NCI-H345 treated with DMSO at 0.1 percent for 48 hours (cell line): ENCODE results near the gene RBBP8NL.
"Not testable (repeated sequence)": the region's sequence is repeated elsewhere in the genome, so short reads cannot be mapped to it uniquely, and the experiment has no call there.

Experiments used
- DNase-seq: peaks from one replicate; lab custom pipeline; 2025; ENCODE audit not compliant: unreplicated experiment; lab: John Stamatoyannopoulos, UW

Gene RBBP8NL

DNA sequence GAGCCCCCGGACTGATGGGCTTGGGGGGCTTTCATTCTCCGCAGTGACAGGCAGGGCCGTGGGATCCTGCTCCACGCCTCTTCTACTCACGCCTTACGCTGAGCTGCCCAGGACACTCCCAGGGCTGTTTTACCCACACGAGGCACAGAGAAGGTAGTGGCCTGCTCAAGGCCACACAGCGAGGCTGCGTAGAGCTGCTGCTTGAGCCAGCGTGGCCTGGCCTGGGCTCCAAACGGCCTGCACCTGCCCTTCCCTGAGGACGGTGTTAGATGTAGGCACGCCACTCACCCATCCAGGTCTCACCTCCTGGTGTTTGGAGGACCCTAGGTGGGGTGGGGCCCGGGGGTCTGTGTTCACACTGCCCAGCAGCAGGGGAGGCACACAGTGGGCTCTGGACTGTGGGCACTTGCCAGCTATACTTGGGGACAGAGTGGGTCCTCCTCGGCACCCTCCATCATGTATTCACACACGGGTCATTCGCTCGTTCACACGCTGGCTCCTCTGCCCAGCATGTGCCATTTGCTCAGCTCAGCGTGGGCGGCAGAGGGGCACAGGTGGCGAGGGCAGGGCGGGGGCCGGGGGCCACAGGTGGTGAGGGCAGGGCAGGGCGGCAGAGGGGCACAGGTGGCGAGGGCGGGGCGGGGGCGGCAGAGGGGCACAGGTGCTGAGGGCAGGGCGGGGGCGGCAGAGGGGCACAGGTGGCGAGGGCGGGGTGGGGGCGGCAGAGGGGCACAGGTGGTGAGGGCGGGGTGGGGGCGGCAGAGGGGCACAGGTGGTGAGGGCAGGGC is 18.4 kb upstream of the RBBP8NL start:
- DNase-seq, result no peak

- no peak for DNase-seq
Measured at GRCh38 chr20:62444286-62444685, 16.9 kb upstream of the RBBP8NL start.

GRCh38 chr20:62441987-62442539 is 14.7 kb upstream of the RBBP8NL start:
- no peak for DNase-seq

GRCh38 chr20:62439218-62439617 is 11.9 kb upstream of the RBBP8NL start:
- no peak for DNase-seq

DNA sequence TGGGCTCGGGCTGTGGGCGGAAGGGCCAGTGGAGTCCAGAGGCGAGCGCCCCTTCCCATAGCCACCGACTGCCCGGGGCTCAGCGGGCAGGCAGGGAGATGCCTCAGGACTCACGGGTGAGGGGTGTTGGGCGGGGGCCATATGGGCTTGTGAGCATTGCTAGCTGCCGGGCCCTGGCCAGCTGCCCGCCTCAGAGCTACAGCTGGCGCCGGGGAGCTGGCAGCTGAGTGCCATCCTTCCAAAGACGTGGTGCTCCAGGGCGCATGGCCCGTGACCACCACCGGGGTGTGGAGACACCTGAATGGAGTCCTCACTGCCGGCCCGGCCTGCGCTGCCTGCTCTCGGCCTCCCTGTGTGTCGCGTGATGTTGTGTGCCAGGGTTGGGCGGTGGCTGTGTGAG is 10.6 kb upstream of the RBBP8NL start:
- DNase-seq, result peak; percentile 75

GRCh38 chr20:62437496-62437895 is 10.2 kb upstream of the RBBP8NL start:
- DNase-seq, result no peak

GRCh38 chr20:62436692-62437091 is 9.4 kb upstream of the RBBP8NL start:
- DNase-seq, result no peak

- DNase-seq, result no peak
Measured at GRCh38 chr20:62433658-62434497, 6.5 kb upstream of the RBBP8NL start.

- no peak for DNase-seq
Measured at GRCh38 chr20:62430866-62431447, 3.6 kb upstream of the RBBP8NL start.

DNA sequence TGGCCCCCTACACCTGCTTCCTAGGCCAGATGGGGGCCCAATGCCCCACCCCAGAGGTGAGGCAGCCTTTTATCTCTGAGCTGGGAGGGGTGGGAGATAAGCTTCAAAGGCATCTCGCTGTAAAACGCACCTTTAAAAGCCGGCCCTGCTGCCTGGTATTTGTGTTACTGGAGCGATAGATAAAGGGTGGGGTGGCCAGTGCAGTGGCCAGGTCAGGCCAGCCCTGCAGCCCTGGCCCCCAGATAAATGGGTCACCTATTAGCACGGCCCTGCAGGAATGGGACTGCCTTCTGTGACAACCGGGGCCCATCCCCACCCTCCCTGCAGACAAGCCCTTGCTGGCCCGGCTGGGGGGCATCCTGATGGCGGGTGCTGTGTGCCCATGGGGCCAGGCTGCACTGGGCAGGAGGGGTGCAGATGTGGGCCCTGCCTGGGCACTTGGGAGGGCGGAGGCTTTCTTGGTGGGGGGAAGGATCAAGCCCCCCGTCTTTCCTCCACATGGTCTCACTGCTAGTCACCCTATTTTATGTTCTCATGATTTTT is 3.0 kb upstream of the RBBP8NL start:
- no peak for DNase-seq

DNA sequence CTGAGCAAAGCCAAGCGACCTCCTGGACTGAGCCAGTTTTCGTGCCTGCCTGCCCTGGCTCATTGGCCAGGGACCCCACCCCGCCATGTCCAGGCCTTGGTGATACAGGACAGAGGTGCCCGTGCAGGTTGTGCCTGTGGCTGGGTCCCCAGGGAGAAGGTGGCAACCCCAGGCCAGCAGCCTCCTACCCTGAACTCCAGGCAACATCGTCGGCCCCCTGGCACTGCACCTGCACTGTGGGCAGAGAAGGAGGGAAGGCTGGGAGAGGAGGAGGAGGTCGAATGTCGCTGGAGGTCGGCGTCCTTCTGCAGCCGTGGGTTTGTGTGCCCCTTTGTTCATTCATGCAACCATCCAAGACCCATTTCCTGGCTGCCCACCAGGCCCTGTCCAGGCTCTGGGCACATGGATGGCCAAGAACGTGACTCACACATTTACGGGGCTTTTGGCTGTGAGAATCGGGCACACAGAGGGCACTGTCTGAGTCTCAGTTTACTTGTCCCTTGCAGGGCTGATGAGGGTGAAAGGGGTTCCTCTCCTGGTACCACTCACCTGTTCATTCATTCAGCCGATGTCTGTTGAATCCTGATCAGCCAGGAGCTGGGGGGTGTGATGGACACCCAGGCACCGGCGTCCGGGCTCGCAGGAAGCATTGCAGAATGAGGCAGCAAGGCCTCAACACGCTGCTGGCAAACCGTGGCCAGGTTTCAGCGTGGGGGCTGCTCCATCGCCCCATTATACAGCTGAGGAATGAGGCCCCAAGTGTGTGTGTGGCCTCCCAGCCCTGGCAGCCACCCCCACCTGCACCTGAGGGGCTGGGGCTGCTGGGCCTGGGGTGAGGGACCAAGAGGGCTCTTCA is 2.3 kb upstream of the RBBP8NL start:
- no peak for DNase-seq

- DNase-seq, result no peak
Measured at GRCh38 chr20:62428396-62429295, 1.3 kb upstream of the RBBP8NL start.

- no peak for DNase-seq
Measured at GRCh38 chr20:62428002-62428372, 648 bp upstream of the RBBP8NL start.

DNA sequence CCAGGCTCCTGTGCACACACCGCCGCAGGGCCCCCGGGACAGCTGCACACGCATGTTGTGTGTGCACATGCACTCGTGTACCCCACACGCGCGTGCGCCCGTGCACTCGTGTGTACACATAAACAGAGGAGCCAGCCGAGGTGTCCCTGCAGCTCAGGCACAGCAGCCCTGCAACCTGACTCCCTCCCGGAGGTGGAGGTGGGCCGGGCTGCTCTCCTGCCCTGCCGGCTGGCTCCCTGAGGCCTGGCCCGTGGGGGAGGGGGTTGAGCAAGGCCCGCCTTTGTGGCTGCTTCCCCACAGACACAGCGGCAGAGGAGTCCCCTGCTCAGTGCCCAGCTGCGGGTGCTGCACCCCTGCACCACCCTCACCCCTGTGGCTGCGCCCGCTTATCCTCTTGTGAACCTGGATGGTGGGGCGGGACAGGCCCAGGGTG is 624 bp downstream of the RBBP8NL start:
- no peak for DNase-seq

DNA sequence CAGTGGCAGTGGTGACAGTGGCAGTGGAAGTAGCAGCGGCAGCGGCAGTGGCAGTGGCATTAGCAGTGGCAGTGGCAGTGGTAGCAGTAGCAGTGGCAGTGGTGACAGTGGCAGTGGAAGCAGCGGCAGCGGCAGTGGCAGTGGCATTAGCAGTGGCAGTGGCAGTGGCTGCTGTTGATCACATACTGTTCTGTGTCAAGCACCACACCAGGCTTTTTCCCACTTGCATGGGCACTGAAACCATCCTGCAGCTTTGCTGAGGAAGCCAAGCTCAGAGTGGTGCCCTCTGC is 1.3 kb downstream of the RBBP8NL start:
- DNase-seq, result not testable (repeated sequence)

DNA sequence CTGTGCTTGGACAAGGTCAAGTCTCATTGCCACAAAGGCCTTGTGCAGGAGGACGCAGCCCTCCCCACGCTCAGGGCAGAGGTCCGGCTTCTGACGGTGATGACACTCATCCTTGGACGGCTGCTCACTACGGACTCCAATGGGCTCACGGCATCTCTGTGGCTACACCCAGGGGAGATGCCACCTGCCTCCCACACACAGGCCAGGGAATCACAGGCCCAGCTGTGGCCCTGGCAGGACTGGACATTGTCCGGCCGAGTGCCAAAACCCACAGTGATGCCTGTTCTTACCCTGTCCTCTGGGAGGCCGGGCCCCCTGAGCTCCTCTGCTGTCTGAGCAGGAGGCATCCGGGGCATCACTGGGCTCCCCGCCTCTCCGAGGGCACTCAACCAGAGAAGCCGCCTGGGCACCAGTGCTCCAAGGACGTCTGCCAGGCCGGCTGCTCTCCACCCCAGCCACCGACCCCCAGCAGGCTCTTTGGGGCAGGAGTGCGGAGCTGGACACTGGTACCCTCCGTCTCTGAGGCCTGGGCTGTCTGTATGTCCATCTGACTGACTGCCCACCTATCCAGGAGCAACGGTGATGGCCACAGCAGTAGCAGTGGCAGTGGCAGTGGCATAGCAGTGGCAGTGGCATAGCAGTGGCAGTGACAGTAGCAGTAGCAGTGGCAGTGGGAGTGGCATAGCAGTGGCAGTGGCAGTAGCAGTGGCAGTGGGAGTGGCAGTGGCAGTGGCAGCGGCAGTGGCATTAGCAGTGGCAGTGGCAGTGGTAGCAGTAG is 1.9 kb downstream of the RBBP8NL start:
- no peak for DNase-seq

DNA sequence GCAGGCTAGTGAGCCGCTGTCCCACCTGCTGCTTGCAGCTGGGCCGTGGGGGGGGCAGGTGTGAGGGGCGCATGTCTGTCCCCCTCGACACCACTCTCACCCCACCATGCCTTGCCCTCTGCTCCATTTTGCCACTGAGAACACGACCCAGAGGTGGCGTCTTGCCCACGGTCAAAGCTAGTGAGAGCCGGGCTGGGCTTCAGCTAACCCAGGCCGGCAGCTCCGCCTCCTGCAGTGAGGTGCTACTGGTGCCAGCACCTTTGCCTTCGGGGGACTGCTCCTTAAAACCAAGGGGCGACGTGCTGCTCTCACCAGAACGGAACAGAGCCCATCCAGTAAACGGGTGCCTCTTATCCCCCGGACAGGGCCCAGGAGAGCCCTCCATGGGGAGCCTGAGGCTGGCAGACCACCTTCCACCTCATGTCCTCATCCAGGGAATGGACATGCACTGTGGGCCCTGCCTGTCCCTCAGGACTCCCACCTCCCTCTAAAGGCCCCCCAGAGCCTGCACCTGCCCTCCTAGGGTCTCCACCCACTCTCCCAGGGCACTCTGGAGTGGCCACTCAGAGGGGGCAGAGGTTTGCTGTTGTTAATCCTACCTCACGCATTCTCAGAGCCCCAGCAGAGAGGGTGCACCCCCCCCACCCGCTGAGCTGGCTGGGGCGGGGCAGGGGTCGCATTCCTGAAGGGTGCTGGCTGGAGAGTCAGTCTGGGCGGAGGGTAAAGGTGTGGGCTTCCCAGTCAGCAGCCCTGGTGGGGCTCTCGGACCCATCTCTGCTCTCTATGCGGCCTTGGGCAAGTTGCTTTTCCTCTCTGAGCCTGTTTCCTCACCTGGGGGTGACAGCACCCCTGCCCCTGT is 2.9 kb downstream of the RBBP8NL start:
- no peak for DNase-seq

- no peak for DNase-seq
Measured at GRCh38 chr20:62423326-62423706, 4.0 kb downstream of the RBBP8NL start.
